Activated CD4-positive, alpha-beta T cell treated with anti-CD3 and anti-CD28 coated beads, Interleukin-2, amount 10 ng/mL, durations not matched to agents 24 days and 14 days (primary cell): Measurements from ENCODE around the gene CREB5. TPM values are rescaled to one million over a fixed set of nuclear protein-coding genes. Genes with fewer than 3 reads are reported as not detected.

Experiments
- DNase-seq: peaks from one replicate; pipeline ENCODE4 v3.0.0; 2022
- H3K27ac Mint-ChIP-seq: one replicate; pipeline ENCODE4 v1.8.0; 2022; ENCODE audit warnings: mild to moderate bottlenecking, mixed read lengths
- H3K27me3 Mint-ChIP-seq: one replicate; pipeline ENCODE4 v1.8.0; 2022; ENCODE audit warnings: mixed read lengths
- H3K36me3 Mint-ChIP-seq: one replicate; pipeline ENCODE4 v1.8.0; 2022; ENCODE audit warnings: low read depth, mild to moderate bottlenecking, mixed read lengths
- H3K4me1 Mint-ChIP-seq: one replicate; pipeline ENCODE4 v1.8.0; 2021; ENCODE audit warnings: mixed read lengths
- H3K4me3 Mint-ChIP-seq: one replicate; pipeline ENCODE4 v1.8.0; 2022; ENCODE audit warnings: mild to moderate bottlenecking, moderate library complexity, mixed read lengths
- H3K9me3 Mint-ChIP-seq: one replicate; pipeline ENCODE4 v1.8.0; 2021; ENCODE audit warnings: mixed read lengths
- intact Hi-C: fragments of 100-400 bp; cut with micrococcal nuclease; formaldehyde crosslinking; loops from one replicate; pipeline ENCODE4 v1.15.1; 2023
- total RNA-seq: library from RNA; stranded (reverse); gene quantifications from 2 replicates; pipeline ENCODE4 v1.2.3, GENCODE V29; 2022

Gene CREB5
- total RNA-seq, 1 donor from 2014 or later = not detected

GRCh38 chr7:28723336-28723735, 311.0 kb downstream of the CREB5 start:
- intact Hi-C loops = no loop called here
- Mint-ChIP-seq H3K27me3 (no peaks in the 10 kb centered on the region), H3K4me3 (no peak overlapping the region)

GRCh38 chr7:28724563-28724962, 312.2 kb downstream of the CREB5 start:
- no peak for DNase-seq

More at GRCh38 chr7:28723336-28723735, 311.0 kb downstream of the CREB5 start:
- Mint-ChIP-seq H3K27ac (no peak overlapping the region), H3K4me1 (no peaks in the 10 kb centered on the region), H3K9me3 (no peaks in the 10 kb centered on the region), H3K36me3 (no peaks in the 10 kb centered on the region)
- DNase-seq = no peak

GRCh38 chr7:28725045-28725642, 312.8 kb downstream of the CREB5 start:
- intact Hi-C loops = no loop called here
- Mint-ChIP-seq H3K36me3 (no peaks in the 10 kb centered on the region), H3K27ac (no peak overlapping the region), H3K27me3 (no peaks in the 10 kb centered on the region), H3K4me1 (no peaks in the 10 kb centered on the region), H3K4me3 (no peak overlapping the region), H3K9me3 (no peaks in the 10 kb centered on the region)
- no peak for DNase-seq

More at GRCh38 chr7:28724563-28724962, 312.2 kb downstream of the CREB5 start:
- intact Hi-C loops = no loop called here
- H3K9me3 Mint-ChIP-seq = no peaks in the 10 kb centered on the region
- no peaks in the 10 kb centered on the region for H3K27me3 Mint-ChIP-seq
- H3K4me1 Mint-ChIP-seq = no peaks in the 10 kb centered on the region
- no peak overlapping the region for H3K4me3 Mint-ChIP-seq
- H3K27ac Mint-ChIP-seq = no peak overlapping the region
- no peaks in the 10 kb centered on the region for H3K36me3 Mint-ChIP-seq

GRCh38 chr7:28725911-28726310, 313.6 kb downstream of the CREB5 start:
- Mint-ChIP-seq H3K27ac (no peak overlapping the region), H3K4me3 (no peak overlapping the region), H3K9me3 (no peaks in the 10 kb centered on the region), H3K36me3 (no peaks in the 10 kb centered on the region), H3K27me3 (no peaks in the 10 kb centered on the region), H3K4me1 (no peaks in the 10 kb centered on the region)
- no peak for DNase-seq
- intact Hi-C loops = no loop called here

DNA sequence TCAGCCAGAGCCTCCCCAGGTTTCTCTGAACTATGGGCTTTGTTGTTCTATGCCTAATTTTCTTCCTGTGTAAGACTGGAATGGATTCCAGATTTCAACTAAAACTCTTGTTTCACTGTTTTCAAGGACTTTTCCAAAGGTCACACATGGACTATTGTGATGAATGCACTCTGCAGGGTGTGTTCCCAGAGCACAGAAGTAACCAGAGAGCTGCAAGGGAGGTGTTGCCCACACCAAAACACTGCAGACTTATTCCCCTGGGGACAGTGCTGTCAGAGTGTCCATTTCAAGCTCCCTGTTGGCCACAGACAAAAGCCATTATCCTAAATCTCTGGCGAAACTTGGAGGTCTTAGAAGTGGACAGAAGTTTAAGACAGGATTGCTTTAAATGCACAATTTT, 314.2 kb downstream of the CREB5 start:
- DNase-seq = no peak
- Mint-ChIP-seq H3K27me3 (no peaks in the 10 kb centered on the region), H3K4me1 (no peaks in the 10 kb centered on the region), H3K4me3 (no peak overlapping the region), H3K36me3 (no peaks in the 10 kb centered on the region), H3K27ac (no peak overlapping the region), H3K9me3 (no peaks in the 10 kb centered on the region)
- intact Hi-C loops = no loop called here

DNA sequence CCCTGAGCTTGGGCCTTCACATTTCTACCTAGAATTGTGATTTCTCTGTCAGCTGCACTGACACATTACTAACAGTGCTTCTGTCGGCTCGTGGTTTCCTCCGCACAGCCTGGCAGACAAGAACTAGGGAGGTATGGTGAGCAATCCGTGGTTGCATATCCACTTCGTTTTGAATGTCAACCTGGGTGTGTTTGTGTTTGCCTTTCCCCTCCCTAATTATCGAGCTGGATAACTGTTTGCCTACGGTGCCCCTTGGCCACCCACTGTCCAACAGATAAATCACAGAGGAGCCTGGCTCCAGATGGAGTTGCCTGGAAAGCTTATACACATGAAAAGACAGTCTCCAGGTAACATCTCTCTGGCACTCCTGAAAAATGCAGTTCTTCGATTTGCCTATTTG, 317.0 kb downstream of the CREB5 start:
- DNase-seq = no peak

DNA sequence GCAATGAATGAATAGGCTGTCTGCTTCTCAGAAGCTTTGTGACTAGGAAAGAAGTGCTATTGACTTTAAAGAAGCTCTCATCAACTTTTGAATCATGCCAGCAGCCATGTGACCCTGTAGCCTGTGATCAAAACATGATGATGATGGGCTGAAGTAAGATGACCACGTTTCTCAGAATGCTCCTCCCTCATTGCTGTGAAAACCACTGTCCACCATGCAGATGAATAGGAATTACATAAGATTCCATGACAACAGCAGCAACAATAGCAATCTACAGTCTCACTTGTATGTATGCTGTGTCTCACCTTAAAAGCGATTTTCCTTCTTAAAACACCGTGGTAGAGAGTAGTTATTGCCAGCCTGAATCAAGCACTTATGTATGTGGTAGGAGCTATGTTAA, 317.4 kb downstream of the CREB5 start:
- no peaks in the 10 kb centered on the region for H3K27me3 Mint-ChIP-seq
- H3K4me1 Mint-ChIP-seq = no peaks in the 10 kb centered on the region
- H3K36me3 Mint-ChIP-seq = no peaks in the 10 kb centered on the region
- no peak overlapping the region for H3K4me3 Mint-ChIP-seq
- DNase-seq = no peak
- intact Hi-C loops = no loop called here
- no peaks in the 10 kb centered on the region for H3K9me3 Mint-ChIP-seq
- no peak overlapping the region for H3K27ac Mint-ChIP-seq

More for the DNA sequence above, 317.0 kb downstream of the CREB5 start:
- no peaks in the 10 kb centered on the region for H3K9me3 Mint-ChIP-seq
- H3K4me3 Mint-ChIP-seq = no peak overlapping the region
- no peaks in the 10 kb centered on the region for H3K4me1 Mint-ChIP-seq
- H3K27me3 Mint-ChIP-seq = no peaks in the 10 kb centered on the region
- intact Hi-C loops = no loop called here
- no peaks in the 10 kb centered on the region for H3K36me3 Mint-ChIP-seq
- no peak overlapping the region for H3K27ac Mint-ChIP-seq

DNA sequence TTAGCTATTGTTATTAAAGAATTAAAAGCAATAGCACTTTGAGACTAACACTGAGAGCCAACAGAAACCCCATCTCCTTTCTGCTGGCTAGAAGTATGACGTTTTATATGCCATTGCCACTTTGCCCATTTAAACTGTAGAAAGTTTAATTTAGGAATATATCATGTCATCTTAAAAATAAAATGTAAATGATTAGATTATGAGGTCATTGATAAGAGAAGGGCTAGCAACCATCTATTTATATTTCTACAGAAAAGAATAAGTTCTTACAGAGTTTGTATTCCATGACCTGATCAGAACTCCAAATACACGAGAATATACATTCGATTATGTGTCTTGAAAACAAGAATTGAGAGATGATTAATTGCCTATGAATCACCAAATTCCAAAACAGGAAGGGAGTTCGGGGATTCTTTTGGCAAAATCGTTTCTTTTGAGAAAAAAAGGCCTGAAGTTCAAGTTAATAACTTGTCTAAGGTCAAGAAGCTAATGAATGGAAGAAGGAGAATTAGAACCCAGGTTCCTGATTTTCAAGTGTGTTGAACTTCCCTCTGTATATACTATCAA, 318.9 kb downstream of the CREB5 start:
- Mint-ChIP-seq H3K4me1 (no peaks in the 10 kb centered on the region), H3K36me3 (no peaks in the 10 kb centered on the region), H3K27ac (no peak overlapping the region), H3K4me3 (no peak overlapping the region), H3K9me3 (no peaks in the 10 kb centered on the region), H3K27me3 (no peaks in the 10 kb centered on the region)
- no peak for DNase-seq
- intact Hi-C loops = no loop called here

- Mint-ChIP-seq H3K4me1 (no peaks in the 10 kb centered on the region), H3K36me3 (no peaks in the 10 kb centered on the region), H3K9me3 (no peaks in the 10 kb centered on the region), H3K4me3 (no peak overlapping the region), H3K27me3 (no peaks in the 10 kb centered on the region), H3K27ac (no peak overlapping the region)
- DNase-seq = no peak
- intact Hi-C loops = no loop called here
Measured at GRCh38 chr7:28732071-28732869, 320.0 kb downstream of the CREB5 start.

GRCh38 chr7:28733035-28733434, 320.7 kb downstream of the CREB5 start:
- Mint-ChIP-seq H3K36me3 (no peaks in the 10 kb centered on the region), H3K9me3 (no peaks in the 10 kb centered on the region), H3K27me3 (no peaks in the 10 kb centered on the region), H3K4me3 (no peak overlapping the region), H3K27ac (no peak overlapping the region), H3K4me1 (no peaks in the 10 kb centered on the region)
- DNase-seq = no peak
- intact Hi-C loops = no loop called here

GRCh38 chr7:28738412-28738811, 326.1 kb downstream of the CREB5 start:
- intact Hi-C loops = no loop called here
- Mint-ChIP-seq H3K4me3 (no peak overlapping the region), H3K27me3 (no peaks in the 10 kb centered on the region), H3K27ac (no peak overlapping the region), H3K36me3 (no peaks in the 10 kb centered on the region), H3K4me1 (no peaks in the 10 kb centered on the region), H3K9me3 (no peaks in the 10 kb centered on the region)
- no peak for DNase-seq

DNA sequence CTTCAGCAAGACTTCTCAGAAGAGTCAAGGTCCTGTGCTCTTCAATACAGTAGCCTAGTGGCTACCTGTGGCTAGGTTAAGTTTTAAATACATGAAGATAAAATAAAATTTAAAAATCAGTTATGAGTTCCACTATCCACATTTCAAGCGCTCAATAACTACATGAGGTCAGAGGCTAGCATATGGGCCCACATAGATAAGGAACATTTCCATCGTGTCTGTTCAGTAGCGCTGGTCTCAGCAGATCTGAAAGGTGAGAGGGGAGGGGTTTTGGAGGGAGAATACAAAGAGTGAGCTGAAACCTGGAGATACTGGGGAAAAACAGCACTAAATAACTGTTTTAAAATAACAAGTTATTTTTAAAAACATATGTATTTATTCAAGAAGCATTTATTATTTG, 326.8 kb downstream of the CREB5 start:
- H3K27ac Mint-ChIP-seq = no peak overlapping the region
- no peak for DNase-seq
- no peaks in the 10 kb centered on the region for H3K36me3 Mint-ChIP-seq
- H3K4me1 Mint-ChIP-seq = no peaks in the 10 kb centered on the region
- no peaks in the 10 kb centered on the region for H3K27me3 Mint-ChIP-seq
- intact Hi-C loops = no loop called here
- no peak overlapping the region for H3K4me3 Mint-ChIP-seq
- no peaks in the 10 kb centered on the region for H3K9me3 Mint-ChIP-seq

GRCh38 chr7:28739826-28740225, 327.5 kb downstream of the CREB5 start:
- no peaks in the 10 kb centered on the region for H3K4me1 Mint-ChIP-seq
- H3K27ac Mint-ChIP-seq = no peak overlapping the region
- intact Hi-C loops = no loop called here
- no peak for DNase-seq
- H3K36me3 Mint-ChIP-seq = no peaks in the 10 kb centered on the region
- H3K27me3 Mint-ChIP-seq = no peaks in the 10 kb centered on the region
- H3K4me3 Mint-ChIP-seq = no peak overlapping the region
- H3K9me3 Mint-ChIP-seq = no peaks in the 10 kb centered on the region

- H3K4me1 Mint-ChIP-seq = no peaks in the 10 kb centered on the region
- no peaks in the 10 kb centered on the region for H3K9me3 Mint-ChIP-seq
- no peak overlapping the region for H3K4me3 Mint-ChIP-seq
- H3K27me3 Mint-ChIP-seq = no peaks in the 10 kb centered on the region
- DNase-seq = no peak
- H3K36me3 Mint-ChIP-seq = no peaks in the 10 kb centered on the region
- intact Hi-C loops = no loop called here
- H3K27ac Mint-ChIP-seq = no peak overlapping the region
Measured at GRCh38 chr7:28744951-28745350, 332.6 kb downstream of the CREB5 start.
